ENCODE data around the gene CACNA2D2. TPM values are rescaled to one million over a fixed set of nuclear protein-coding genes. Genes with fewer than 3 reads are reported as not detected.

Gene CACNA2D2
- total RNA-seq, 1 donor from 2014 or later = 4.3 TPM

- no peaks in the 10 kb centered on the region for H3K36me3 Mint-ChIP-seq
- H3K4me1 Mint-ChIP-seq = peaks cover 24% of the 10 kb centered on the region
- peaks cover 7% of the 10 kb centered on the region for H3K27me3 Mint-ChIP-seq (ENCODE audit: insufficient read depth, low read depth)
- peaks cover 6% of the 10 kb centered on the region for H3K4me1 ChIP-seq
- no peaks in the 10 kb centered on the region for H4K20me1 ChIP-seq (ENCODE audit: low read depth)
- H3K36me3 ChIP-seq = no peaks in the 10 kb centered on the region
- no peaks in the 10 kb centered on the region for H3K9me3 Mint-ChIP-seq
- no peak overlapping the region for H3K9ac ChIP-seq
- no peak overlapping the region for H3K27ac ChIP-seq
- no peaks in the 10 kb centered on the region for H3F3A ChIP-seq (ENCODE audit: low read depth)
- DNase-seq (ENCODE audit: low spot score) = no peak
- no peak overlapping the region for H3K4me3 Mint-ChIP-seq
- H3K79me2 ChIP-seq (ENCODE audit: low read depth) = no peaks in the 10 kb centered on the region
- H3K27ac Mint-ChIP-seq = peak overlapping the region; percentile 50
- no peak overlapping the region for H2AFZ ChIP-seq (replicated peaks)
- no peak overlapping the region for H3K4me3 ChIP-seq
- no peak for TF ChIP-seq EZH2 (IDR thresholded peaks at IDR 0.05)
- TF ChIP-seq EZH2phosphoT487 (IDR thresholded peaks at IDR 0.05) = no peak
- TF ChIP-seq CTCF (IDR thresholded peaks at IDR 0.05) = no peak
- no peaks in the 10 kb centered on the region for H3K27me3 ChIP-seq
- H3K9me3 ChIP-seq (ENCODE audit: low read depth) = no peaks in the 10 kb centered on the region
- no peak overlapping the region for H3K4me2 ChIP-seq
Observed at GRCh38 chr3:50381383-50381782, 122.1 kb downstream of the CACNA2D2 start.

- no peaks in the 10 kb centered on the region for H3K9me3 Mint-ChIP-seq
- H3K36me3 ChIP-seq = no peaks in the 10 kb centered on the region
- no peaks in the 10 kb centered on the region for H3K27me3 ChIP-seq
- no peak overlapping the region for H3K4me3 ChIP-seq
- no peaks in the 10 kb centered on the region for H3K36me3 Mint-ChIP-seq
- H3K4me2 ChIP-seq = no peak overlapping the region
- peaks cover 22% of the 10 kb centered on the region for H3K4me1 Mint-ChIP-seq
- no peaks in the 10 kb centered on the region for H3K9me3 ChIP-seq (ENCODE audit: low read depth)
- H3K4me3 Mint-ChIP-seq = no peak overlapping the region
- H3K4me1 ChIP-seq = peaks cover 6% of the 10 kb centered on the region
- no peak overlapping the region for H3K27ac Mint-ChIP-seq
- no peak for DNase-seq (ENCODE audit: low spot score)
- H2AFZ ChIP-seq (replicated peaks) = no peak overlapping the region
- TF ChIP-seq CTCF (IDR thresholded peaks at IDR 0.05) (no peak), EZH2phosphoT487 (IDR thresholded peaks at IDR 0.05) (no peak), EZH2 (IDR thresholded peaks at IDR 0.05) (no peak)
- H3K27ac ChIP-seq = no peak overlapping the region
- no peaks in the 10 kb centered on the region for H4K20me1 ChIP-seq (ENCODE audit: low read depth)
- H3K9ac ChIP-seq = no peak overlapping the region
- H3F3A ChIP-seq (ENCODE audit: low read depth) = no peaks in the 10 kb centered on the region
- no peaks in the 10 kb centered on the region for H3K79me2 ChIP-seq (ENCODE audit: low read depth)
- H3K27me3 Mint-ChIP-seq (ENCODE audit: insufficient read depth, low read depth) = peaks cover 7% of the 10 kb centered on the region
Observed at GRCh38 chr3:50380405-50381085, 122.9 kb downstream of the CACNA2D2 start.

GRCh38 chr3:50378757-50379156 is 124.7 kb downstream of the CACNA2D2 start:
- Histone ChIP-seq H3K36me3 (no peaks in the 10 kb centered on the region), H4K20me1 (ENCODE audit: low read depth) (no peaks in the 10 kb centered on the region), H3K27me3 (no peaks in the 10 kb centered on the region), H3K4me3 (no peak overlapping the region), H2AFZ (replicated peaks) (no peak overlapping the region), H3K79me2 (ENCODE audit: low read depth) (no peaks in the 10 kb centered on the region), H3K9ac (no peak overlapping the region), H3K4me1 (peaks cover 12% of the 10 kb centered on the region), H3K9me3 (ENCODE audit: low read depth) (no peaks in the 10 kb centered on the region), H3F3A (ENCODE audit: low read depth) (peaks cover 5% of the 10 kb centered on the region), H3K4me2 (no peak overlapping the region), H3K27ac (no peak overlapping the region)
- peak overlapping the region; percentile 78 for H3K27ac Mint-ChIP-seq
- H3K27me3 Mint-ChIP-seq (ENCODE audit: insufficient read depth, low read depth) = peaks cover 8% of the 10 kb centered on the region
- H3K4me1 Mint-ChIP-seq = peaks cover 30% of the 10 kb centered on the region
- no peaks in the 10 kb centered on the region for H3K9me3 Mint-ChIP-seq
- TF ChIP-seq EZH2phosphoT487 (IDR thresholded peaks at IDR 0.05) (no peak), CTCF (IDR thresholded peaks at IDR 0.05) (no peak), EZH2 (IDR thresholded peaks at IDR 0.05) (no peak)
- no peaks in the 10 kb centered on the region for H3K36me3 Mint-ChIP-seq
- DNase-seq (ENCODE audit: low spot score) = no peak
- no peak overlapping the region for H3K4me3 Mint-ChIP-seq

Measured in neural progenitor cell (in vitro differentiated cells).